GM20000 (cell line): ENCODE measurements around the gene P4HB.

Experiments
- DNase-seq: peaks from one replicate; pipeline ENCODE4 v3.0.0; 2012; ENCODE audit warnings: low spot score
- TF ChIP-seq, protein P1 (sequence below): IDR thresholded peaks from 2 replicates; pipeline ENCODE4 v1.5.1; 2012; ENCODE audit warnings: mild to moderate bottlenecking, control low read depth; ENCODE audit errors: extremely low read depth, missing control alignments

P4HB gene

DNA sequence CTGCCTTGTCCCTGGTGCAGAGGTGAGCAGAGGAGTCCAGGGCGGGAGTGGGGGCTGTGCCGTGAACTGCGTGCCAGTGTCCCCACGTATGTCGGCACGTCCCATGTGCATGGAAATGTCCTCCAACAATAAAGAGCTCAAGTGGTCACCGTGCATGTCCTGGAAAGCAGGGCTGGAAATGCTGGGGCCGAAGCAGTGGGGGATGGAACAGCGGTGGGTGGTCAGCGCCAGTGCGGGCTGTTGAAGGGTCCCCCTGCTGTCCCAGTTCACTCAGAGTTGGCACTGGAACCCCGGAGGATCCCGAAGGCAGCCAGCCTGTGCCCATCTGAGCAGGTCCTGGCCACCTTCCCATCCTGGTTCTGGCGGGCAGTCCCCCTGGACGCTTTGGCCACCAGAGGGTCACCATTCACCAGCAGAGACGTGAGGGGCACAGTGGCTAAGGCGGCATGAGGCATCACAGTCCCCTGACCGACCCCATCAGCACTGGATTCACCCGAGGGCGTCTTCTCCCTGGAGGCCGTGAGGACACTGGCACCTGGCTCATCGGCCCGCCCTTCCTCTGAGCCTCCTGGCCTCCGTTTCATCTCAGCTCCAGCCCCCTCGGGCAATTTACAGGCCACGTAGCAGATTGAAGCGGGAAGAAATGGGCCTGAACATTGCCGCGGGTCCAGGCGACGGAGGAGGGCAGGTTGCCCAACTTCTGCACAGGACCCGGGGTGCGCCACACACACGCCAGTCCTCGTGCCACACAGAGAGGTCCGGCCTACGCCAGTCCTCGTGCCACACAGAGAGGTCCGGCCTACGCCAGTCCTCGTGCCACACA, 46.3 kb downstream of the P4HB start:
- TF ChIP-seq, protein P1, sequence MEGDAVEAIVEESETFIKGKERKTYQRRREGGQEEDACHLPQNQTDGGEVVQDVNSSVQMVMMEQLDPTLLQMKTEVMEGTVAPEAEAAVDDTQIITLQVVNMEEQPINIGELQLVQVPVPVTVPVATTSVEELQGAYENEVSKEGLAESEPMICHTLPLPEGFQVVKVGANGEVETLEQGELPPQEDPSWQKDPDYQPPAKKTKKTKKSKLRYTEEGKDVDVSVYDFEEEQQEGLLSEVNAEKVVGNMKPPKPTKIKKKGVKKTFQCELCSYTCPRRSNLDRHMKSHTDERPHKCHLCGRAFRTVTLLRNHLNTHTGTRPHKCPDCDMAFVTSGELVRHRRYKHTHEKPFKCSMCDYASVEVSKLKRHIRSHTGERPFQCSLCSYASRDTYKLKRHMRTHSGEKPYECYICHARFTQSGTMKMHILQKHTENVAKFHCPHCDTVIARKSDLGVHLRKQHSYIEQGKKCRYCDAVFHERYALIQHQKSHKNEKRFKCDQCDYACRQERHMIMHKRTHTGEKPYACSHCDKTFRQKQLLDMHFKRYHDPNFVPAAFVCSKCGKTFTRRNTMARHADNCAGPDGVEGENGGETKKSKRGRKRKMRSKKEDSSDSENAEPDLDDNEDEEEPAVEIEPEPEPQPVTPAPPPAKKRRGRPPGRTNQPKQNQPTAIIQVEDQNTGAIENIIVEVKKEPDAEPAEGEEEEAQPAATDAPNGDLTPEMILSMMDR: no peak
- no peak for DNase-seq

DNA sequence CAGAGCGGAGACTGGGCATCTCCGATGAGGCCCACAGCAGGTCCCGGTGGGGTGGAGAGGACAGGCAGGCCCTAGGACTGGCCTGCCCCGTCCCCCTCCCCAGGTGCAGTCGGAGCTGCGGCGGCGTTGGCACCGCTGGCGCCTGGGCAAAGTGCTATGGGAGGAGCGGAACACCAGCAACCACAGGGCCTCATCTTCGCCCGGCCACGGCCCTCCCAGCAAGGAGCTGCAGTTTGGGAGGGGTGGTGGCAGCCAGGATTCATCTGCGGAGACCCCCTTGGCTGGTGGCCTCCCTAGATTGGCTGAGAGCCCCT, 47.0 kb downstream of the P4HB start:
- no peak for DNase-seq
- TF ChIP-seq, protein P1: no peak

DNA sequence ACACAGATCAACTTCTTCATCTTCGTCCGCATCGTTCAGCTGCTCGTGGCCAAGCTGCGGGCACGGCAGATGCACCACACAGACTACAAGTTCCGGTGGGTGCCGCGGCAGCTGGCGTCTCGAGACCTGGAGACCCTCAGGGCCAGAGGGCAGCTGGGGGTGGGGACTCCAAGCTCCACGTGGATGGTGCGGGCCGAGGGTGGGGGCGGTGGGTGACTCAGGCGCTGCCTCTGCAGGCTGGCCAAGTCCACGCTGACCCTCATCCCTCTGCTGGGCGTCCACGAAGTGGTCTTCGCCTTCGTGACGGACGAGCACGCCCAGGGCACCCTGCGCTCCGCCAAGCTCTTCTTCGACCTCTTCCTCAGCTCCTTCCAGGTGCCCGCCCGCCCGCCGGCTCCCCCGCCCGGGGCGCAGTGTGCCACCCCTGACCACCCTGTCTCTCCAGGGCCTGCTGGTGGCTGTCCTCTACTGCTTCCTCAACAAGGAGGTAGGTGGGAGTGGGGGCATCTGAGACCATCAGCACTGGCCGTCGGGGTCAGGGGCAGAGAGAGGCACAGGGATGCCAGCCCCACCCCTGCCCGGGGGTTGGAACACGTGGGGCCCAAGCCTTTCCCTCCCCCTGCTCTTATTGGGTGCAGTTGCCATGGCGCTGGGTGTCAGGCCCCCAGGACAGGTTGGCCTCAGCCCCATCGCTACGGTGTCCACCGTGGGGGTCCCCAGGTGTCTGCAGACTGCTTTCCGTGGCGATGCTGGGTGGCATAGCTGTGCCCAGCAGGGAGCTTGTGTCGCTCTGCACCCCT, 47.6 kb downstream of the P4HB start:
- TF ChIP-seq, protein P1: no peak

DNA sequence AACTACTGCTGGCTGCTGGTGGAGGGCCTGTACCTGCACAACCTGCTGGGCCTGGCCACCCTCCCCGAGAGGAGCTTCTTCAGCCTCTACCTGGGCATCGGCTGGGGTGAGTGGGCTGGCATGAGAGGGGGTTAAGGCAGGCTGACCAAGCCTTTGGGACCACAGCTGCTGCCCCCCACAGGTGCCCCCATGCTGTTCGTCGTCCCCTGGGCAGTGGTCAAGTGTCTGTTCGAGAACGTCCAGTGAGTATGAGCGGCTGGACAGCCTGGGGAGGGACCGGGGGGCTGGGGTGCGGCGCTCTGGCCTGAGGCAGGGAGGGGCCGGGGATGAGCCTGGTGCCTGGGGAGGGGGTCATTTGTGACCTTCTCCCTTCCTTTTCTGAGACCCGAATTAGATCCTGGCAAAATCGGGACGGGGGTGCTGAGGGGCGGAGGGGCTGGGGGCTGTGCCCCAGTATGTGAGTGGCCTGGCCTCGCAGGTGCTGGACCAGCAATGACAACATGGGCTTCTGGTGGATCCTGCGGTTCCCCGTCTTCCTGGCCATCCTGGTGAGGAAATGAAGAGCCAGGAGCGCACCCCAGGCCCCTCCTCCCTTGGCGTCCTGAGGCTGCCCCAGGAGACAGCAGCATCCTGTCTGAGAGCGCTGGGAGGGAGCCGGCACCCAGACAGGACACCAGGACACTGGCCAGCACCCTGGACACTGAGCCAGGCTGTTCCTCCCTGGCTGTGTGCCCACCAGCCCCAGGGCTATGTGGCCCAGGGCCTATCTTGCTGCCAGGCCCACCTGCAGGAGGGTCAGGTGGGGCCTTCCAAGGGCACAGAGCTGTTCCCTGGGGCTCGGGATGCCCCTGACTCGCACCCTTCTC, 48.4 kb downstream of the P4HB start:
- TF ChIP-seq, protein P1: no peak
- DNase-seq: no peak

More for the DNA sequence above, 47.6 kb downstream of the P4HB start:
- DNase-seq: no peak

DNA sequence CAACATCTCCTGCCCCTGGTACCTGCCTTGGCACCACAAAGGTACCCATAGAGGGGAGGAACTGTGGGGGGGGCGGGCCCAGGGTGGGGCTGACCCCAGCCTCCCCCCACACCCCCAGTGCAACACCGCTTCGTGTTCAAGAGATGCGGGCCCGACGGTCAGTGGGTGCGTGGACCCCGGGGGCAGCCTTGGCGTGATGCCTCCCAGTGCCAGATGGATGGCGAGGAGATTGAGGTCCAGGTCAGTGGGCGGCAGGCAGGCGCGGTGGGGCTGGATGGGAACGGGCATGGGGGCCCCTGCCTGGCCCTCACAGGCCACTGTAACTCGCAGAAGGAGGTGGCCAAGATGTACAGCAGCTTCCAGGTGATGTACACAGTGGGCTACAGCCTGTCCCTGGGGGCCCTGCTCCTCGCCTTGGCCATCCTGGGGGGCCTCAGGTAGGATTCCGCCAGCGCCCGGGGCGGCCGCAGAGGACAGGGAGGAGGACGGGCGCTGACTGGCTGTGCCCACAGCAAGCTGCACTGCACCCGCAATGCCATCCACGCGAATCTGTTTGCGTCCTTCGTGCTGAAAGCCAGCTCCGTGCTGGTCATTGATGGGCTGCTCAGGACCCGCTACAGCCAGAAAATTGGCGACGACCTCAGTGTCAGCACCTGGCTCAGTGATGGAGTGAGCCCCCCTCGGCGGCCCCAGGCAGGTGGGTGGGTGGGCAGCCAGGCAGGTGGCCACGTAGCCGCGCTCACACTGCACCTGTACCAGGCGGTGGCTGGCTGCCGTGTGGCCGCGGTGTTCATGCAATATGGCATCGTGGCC, 49.2 kb downstream of the P4HB start:
- no peak for DNase-seq
- TF ChIP-seq, protein P1: no peak

DNA sequence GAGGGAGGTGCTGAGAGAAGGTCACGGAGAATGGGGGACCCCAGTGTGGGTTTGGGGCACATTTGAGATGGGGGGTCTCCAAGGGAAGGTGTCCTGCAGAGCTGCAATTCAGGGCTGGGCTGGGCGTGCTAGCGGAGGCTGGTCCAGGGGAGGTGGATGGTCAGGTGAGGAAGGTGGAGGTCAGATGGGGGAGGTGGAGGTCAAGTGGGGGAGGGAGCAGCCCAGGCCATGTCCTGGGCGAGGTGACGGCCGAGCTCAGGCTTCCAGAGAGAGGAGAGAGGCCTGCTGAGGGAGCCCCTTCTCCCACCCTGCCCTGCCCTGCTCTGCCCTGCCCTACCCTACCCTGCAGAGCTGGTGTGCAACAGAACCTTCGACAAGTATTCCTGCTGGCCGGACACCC, 49.9 kb downstream of the P4HB start:
- DNase-seq: no peak
- TF ChIP-seq, protein P1: no peak
